Liver (tissue), 9 donors: ENCODE results near the gene SUPT5H. TPM values are rescaled to one million over a fixed set of nuclear protein-coding genes. Genes with fewer than 3 reads are reported as not detected.

Source experiments
- DNase-seq: peaks from one replicate; pipeline ENCODE4 v3.0.0-alpha.2; 2017; ENCODE audit warnings: low spot score
- H3K27ac ChIP-seq, 2 donors: one replicate each; pipeline ENCODE4 v1.7.0; 2013; ENCODE audit warnings: inconsistent platforms in 2 of 2, low read length in 2 of 2, control low read depth in 1 of 2, low read depth in 1 of 2, mild to moderate bottlenecking in 1 of 2
- H3K27me3 ChIP-seq, 4 donors: one replicate each; pipeline versions ENCODE4 v1.6.1 to v1.7.0; 2013; ENCODE audit warnings: low read length in 3 of 4, inconsistent platforms in 1 of 4, mild to moderate bottlenecking in 1 of 4, moderate library complexity in 1 of 4; ENCODE audit not compliant: control insufficient read depth in 4 of 4, insufficient read depth in 4 of 4
- H3K36me3 ChIP-seq, 4 donors: one replicate each; pipeline versions ENCODE4 v1.6.1 to v1.7.0; 2013; ENCODE audit warnings: low read length in 3 of 4, mild to moderate bottlenecking in 3 of 4, low read depth in 1 of 4, moderate library complexity in 1 of 4; ENCODE audit not compliant: control insufficient read depth in 4 of 4, insufficient read depth in 3 of 4
- H3K4me1 ChIP-seq, 4 donors: one replicate each; pipeline versions ENCODE4 v1.6.1 to v1.7.0; 2013; ENCODE audit warnings: low read length in 3 of 4, mild to moderate bottlenecking in 3 of 4, moderate library complexity in 1 of 4; ENCODE audit not compliant: control insufficient read depth in 4 of 4, insufficient read depth in 4 of 4
- H3K4me3 ChIP-seq, 3 donors: one replicate each; pipeline versions ENCODE4 v1.6.1 to v1.7.0; 2013; ENCODE audit warnings: low read length in 3 of 3, control low read depth in 1 of 3, low read depth in 1 of 3, mild to moderate bottlenecking in 1 of 3
- H3K9ac ChIP-seq, 2 donors: one replicate each; pipeline ENCODE4 v1.7.0; 2013; ENCODE audit warnings: low read length in 2 of 2, mild to moderate bottlenecking in 2 of 2, moderate library complexity in 2 of 2, control low read depth in 1 of 2, low read depth in 1 of 2
- H3K9me3 ChIP-seq, 4 donors: one replicate each; pipeline versions ENCODE4 v1.6.1 to v1.7.0; 2013; ENCODE audit warnings: low read length in 3 of 4; ENCODE audit not compliant: control insufficient read depth in 4 of 4
- EGR1 ChIP-seq, 2 donors: IDR thresholded peaks; 2 replicates each; pipeline ENCODE4 v1.6.1; 2016 to 2018; ENCODE audit warnings: antibody characterized with exemption in 2 of 2, low read depth in 2 of 2
- FOXA1 ChIP-seq: IDR thresholded peaks from 2 replicates; pipeline ENCODE4 v1.6.1; 2016; ENCODE audit warnings: antibody characterized with exemption
- FOXA2 ChIP-seq: IDR thresholded peaks from 2 replicates; pipeline ENCODE4 v1.6.1; 2016; ENCODE audit warnings: antibody characterized with exemption
- GABPA ChIP-seq, 2 donors: IDR thresholded peaks in 1 of 2; conservative IDR thresholded peaks in 1 of 2; 2 replicates each; pipeline ENCODE4 v1.6.1; 2016; ENCODE audit warnings: antibody characterized with exemption in 2 of 2, mild to moderate bottlenecking in 1 of 2, moderate library complexity in 1 of 2
- HNF4A ChIP-seq, 2 donors: conservative IDR thresholded peaks; 2 replicates each; pipeline ENCODE4 v1.6.1; 2016; ENCODE audit warnings: antibody characterized with exemption in 2 of 2, mild to moderate bottlenecking in 2 of 2
- HNF4G ChIP-seq: IDR thresholded peaks from 2 replicates; pipeline ENCODE4 v1.6.1; 2016; ENCODE audit warnings: antibody characterized with exemption
- JUND ChIP-seq, 2 donors: IDR thresholded peaks; 2 replicates each; pipeline ENCODE4 v1.6.1; 2016; ENCODE audit warnings: antibody characterized with exemption in 2 of 2
- NR2F2 ChIP-seq: IDR thresholded peaks from 2 replicates; pipeline ENCODE4 v1.6.1; 2016; ENCODE audit warnings: antibody characterized with exemption
- RAD21 ChIP-seq, 2 donors: IDR thresholded peaks; 2 replicates each; pipeline ENCODE4 v1.6.1; 2016; ENCODE audit warnings: antibody characterized with exemption in 2 of 2, mild to moderate bottlenecking in 2 of 2
- RXRA ChIP-seq, 2 donors: IDR thresholded peaks; 2 replicates each; pipeline ENCODE4 v1.6.1; 2017 to 2018; ENCODE audit warnings: antibody characterized with exemption in 2 of 2, mild to moderate bottlenecking in 1 of 2
- SP1 ChIP-seq: IDR thresholded peaks from 2 replicates; pipeline ENCODE4 v1.6.1; 2018; ENCODE audit warnings: antibody characterized with exemption, mild to moderate bottlenecking
- TAF1 ChIP-seq: conservative IDR thresholded peaks from 2 replicates; pipeline ENCODE4 v1.6.1; 2016; ENCODE audit warnings: antibody characterized with exemption, mild to moderate bottlenecking
- YY1 ChIP-seq: IDR thresholded peaks from 2 replicates; pipeline ENCODE4 v1.6.1; 2016; ENCODE audit warnings: antibody characterized with exemption, mild to moderate bottlenecking
- WGBS: extraction: QIAGEN DNeasy Blood & Tissue Kit; methylation state at CpG from one replicate; pipeline ENCODE4 v1.1.7; 2013; 5-methylcytosine and 5-hydroxymethylcytosine counted together
- polyA plus RNA-seq, 2 donors: library from polyadenylated mRNA; stranded (reverse) in 1 of 2; unstranded in 1 of 2; fragments of 200-250 nt in 1 of 2; fragments of >200 nt in 1 of 2; fragmentation: Nextera tagmentation in 1 of 2; extraction: Ambion mirVana in 1 of 2; gene quantifications; one replicate each; pipeline versions ENCODE4 v1.2.1 to v1.2.3, GENCODE V29; 2013 to 2015
- total RNA-seq, 2 donors: library from RNA; depleted of rRNA; stranded (reverse); fragments of >200 nt; gene quantifications; one replicate each; pipeline ENCODE4 v1.2.3, GENCODE V29; 2014
- TF ChIP-seq, protein P1 (sequence below): IDR thresholded peaks from 2 replicates; pipeline ENCODE4 v1.6.1; 2016; ENCODE audit warnings: antibody characterized with exemption
- TF ChIP-seq, protein P2 (sequence below): fragments of 150-350 bp; IDR thresholded peaks from 2 replicates; pipeline ENCODE4 v1.5.1; 2017; ENCODE audit warnings: improper control_type of control experiment, low read depth, low read length; ENCODE audit not compliant: missing input control
- TF ChIP-seq, protein P3 (sequence below): IDR thresholded peaks from 2 replicates; pipeline ENCODE4 v1.6.1; 2016; ENCODE audit warnings: antibody characterized with exemption, mild to moderate bottlenecking
- TF ChIP-seq, protein P4 (sequence below): IDR thresholded peaks from 2 replicates; pipeline ENCODE4 v1.6.1; 2016; ENCODE audit warnings: antibody characterized with exemption
- TF ChIP-seq, protein P5 (sequence below): IDR thresholded peaks from 2 replicates; pipeline ENCODE4 v1.6.1; 2016; ENCODE audit warnings: antibody characterized with exemption
- donor health status: healthy.
- donor health status: healthy.
- donor health status: healthy.
- donor health status: healthy.
- donor health status: healthy.

Gene SUPT5H
- total and polyA plus RNA-seq, 4 donors: 19.3 to 52.5 (median 45.2) TPM

DNA sequence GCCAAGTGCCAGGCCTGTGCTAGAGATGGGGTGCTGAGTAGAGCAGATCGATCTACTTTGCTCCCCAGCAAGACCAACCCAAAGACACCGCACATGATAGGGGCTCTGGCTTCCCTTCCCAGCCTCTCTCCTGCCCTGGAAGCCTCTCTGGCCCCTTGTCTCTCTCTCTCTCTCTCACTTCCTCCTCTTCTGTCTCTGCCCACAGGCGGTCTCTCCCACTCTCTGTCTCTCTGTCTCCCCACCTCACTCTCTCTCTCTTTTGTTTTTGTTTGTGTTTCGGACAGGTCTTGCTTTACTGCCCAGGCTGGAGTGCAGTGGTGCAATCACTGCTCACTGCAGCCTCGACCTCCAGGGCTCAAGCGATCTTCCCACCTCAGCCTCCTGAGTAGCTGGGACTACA, 70.9 kb downstream of the SUPT5H start:
- peaks cover 0 to 2% (median 0%) of the 10 kb centered on the region in 4 donors for H3K9me3 ChIP-seq
- 46% methylated on average over 6 of the region's 6 CpGs for WGBS
- no peak overlapping the region for H3K9ac ChIP-seq
- H3K4me3 ChIP-seq: no peak overlapping the region
- H3K36me3 ChIP-seq: no peaks in the 10 kb centered on the region
- H3K4me1 ChIP-seq: peaks cover 5 to 12% (median 7%) of the 10 kb centered on the region in 4 donors
- no peak overlapping the region for H3K27ac ChIP-seq
- TF ChIP-seq SP1: no peak
- no peak for TF ChIP-seq FOXA2
- no peak for TF ChIP-seq FOXA1
- TF ChIP-seq, protein P1, sequence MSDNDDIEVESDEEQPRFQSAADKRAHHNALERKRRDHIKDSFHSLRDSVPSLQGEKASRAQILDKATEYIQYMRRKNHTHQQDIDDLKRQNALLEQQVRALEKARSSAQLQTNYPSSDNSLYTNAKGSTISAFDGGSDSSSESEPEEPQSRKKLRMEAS: no peak
- no peak for TF ChIP-seq HNF4A (conservative IDR thresholded peaks at IDR 0.05)
- TF ChIP-seq RAD21 (IDR thresholded peaks at IDR 0.05): no peak
- TF ChIP-seq, protein P2, sequence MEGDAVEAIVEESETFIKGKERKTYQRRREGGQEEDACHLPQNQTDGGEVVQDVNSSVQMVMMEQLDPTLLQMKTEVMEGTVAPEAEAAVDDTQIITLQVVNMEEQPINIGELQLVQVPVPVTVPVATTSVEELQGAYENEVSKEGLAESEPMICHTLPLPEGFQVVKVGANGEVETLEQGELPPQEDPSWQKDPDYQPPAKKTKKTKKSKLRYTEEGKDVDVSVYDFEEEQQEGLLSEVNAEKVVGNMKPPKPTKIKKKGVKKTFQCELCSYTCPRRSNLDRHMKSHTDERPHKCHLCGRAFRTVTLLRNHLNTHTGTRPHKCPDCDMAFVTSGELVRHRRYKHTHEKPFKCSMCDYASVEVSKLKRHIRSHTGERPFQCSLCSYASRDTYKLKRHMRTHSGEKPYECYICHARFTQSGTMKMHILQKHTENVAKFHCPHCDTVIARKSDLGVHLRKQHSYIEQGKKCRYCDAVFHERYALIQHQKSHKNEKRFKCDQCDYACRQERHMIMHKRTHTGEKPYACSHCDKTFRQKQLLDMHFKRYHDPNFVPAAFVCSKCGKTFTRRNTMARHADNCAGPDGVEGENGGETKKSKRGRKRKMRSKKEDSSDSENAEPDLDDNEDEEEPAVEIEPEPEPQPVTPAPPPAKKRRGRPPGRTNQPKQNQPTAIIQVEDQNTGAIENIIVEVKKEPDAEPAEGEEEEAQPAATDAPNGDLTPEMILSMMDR: no peak
- TF ChIP-seq TAF1: no peak
- no peak for TF ChIP-seq GABPA (IDR thresholded peaks at IDR 0.05 in 1 of 2, conservative IDR thresholded peaks at IDR 0.05 in 1 of 2)
- TF ChIP-seq, protein P3, sequence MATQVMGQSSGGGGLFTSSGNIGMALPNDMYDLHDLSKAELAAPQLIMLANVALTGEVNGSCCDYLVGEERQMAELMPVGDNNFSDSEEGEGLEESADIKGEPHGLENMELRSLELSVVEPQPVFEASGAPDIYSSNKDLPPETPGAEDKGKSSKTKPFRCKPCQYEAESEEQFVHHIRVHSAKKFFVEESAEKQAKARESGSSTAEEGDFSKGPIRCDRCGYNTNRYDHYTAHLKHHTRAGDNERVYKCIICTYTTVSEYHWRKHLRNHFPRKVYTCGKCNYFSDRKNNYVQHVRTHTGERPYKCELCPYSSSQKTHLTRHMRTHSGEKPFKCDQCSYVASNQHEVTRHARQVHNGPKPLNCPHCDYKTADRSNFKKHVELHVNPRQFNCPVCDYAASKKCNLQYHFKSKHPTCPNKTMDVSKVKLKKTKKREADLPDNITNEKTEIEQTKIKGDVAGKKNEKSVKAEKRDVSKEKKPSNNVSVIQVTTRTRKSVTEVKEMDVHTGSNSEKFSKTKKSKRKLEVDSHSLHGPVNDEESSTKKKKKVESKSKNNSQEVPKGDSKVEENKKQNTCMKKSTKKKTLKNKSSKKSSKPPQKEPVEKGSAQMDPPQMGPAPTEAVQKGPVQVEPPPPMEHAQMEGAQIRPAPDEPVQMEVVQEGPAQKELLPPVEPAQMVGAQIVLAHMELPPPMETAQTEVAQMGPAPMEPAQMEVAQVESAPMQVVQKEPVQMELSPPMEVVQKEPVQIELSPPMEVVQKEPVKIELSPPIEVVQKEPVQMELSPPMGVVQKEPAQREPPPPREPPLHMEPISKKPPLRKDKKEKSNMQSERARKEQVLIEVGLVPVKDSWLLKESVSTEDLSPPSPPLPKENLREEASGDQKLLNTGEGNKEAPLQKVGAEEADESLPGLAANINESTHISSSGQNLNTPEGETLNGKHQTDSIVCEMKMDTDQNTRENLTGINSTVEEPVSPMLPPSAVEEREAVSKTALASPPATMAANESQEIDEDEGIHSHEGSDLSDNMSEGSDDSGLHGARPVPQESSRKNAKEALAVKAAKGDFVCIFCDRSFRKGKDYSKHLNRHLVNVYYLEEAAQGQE: no peak
- no peak for TF ChIP-seq NR2F2
- no peak for TF ChIP-seq YY1
- no peak for TF ChIP-seq RXRA (IDR thresholded peaks at IDR 0.05)
- no peak for TF ChIP-seq JUND (IDR thresholded peaks at IDR 0.05)
- H3K27me3 ChIP-seq: peaks cover 0 to 15% (median 9%) of the 10 kb centered on the region in 4 donors
- DNase-seq: no peak

DNA sequence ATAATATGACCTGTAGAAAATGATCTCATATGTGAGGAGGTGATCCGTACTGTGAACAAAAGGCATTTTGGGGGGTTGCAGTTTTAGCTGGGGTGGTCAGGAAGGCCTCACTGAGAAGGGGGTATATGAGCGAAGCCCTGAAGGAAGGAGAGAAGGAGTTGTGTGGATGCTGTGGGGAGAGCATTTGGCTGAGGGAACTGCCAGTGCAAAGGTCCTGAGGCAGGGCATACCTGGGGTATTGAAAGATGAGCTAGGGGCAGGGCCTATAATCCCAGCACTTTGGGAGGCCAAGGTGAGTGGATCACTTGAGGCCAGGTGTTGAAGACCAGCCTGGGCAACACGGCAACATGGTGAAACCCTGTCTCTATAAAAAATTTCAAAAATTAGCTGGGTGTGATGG, 72.0 kb downstream of the SUPT5H start:
- Histone ChIP-seq H3K9ac (no peak overlapping the region), H3K4me3 (no peak overlapping the region), H3K9me3 (peaks cover 0 to 2% (median 0%) of the 10 kb centered on the region in 4 donors), H3K27me3 (peaks cover 0 to 15% (median 9%) of the 10 kb centered on the region in 4 donors), H3K4me1 (peaks cover 5 to 12% (median 7%) of the 10 kb centered on the region in 4 donors), H3K36me3 (no peaks in the 10 kb centered on the region), H3K27ac (no peak overlapping the region)
- 73% methylated on average over 3 of the region's 3 CpGs for WGBS
- DNase-seq: no peak
- TF ChIP-seq GABPA (IDR thresholded peaks at IDR 0.05 in 1 of 2, conservative IDR thresholded peaks at IDR 0.05 in 1 of 2) (no peak), JUND (IDR thresholded peaks at IDR 0.05) (no peak), FOXA1 (no peak), HNF4G (no peak), NR2F2 (no peak), FOXA2 (no peak), RAD21 (IDR thresholded peaks at IDR 0.05) (no peak), YY1 (no peak), EGR1 (IDR thresholded peaks at IDR 0.05; ENCODE audit: low read depth in 2 of 2) (no peak), RXRA (IDR thresholded peaks at IDR 0.05) (no peak), HNF4A (conservative IDR thresholded peaks at IDR 0.05) (no peak), TAF1 (no peak)
- TF ChIP-seq, protein P1: no peak
- TF ChIP-seq, protein P3: no peak
- TF ChIP-seq, protein P4, sequence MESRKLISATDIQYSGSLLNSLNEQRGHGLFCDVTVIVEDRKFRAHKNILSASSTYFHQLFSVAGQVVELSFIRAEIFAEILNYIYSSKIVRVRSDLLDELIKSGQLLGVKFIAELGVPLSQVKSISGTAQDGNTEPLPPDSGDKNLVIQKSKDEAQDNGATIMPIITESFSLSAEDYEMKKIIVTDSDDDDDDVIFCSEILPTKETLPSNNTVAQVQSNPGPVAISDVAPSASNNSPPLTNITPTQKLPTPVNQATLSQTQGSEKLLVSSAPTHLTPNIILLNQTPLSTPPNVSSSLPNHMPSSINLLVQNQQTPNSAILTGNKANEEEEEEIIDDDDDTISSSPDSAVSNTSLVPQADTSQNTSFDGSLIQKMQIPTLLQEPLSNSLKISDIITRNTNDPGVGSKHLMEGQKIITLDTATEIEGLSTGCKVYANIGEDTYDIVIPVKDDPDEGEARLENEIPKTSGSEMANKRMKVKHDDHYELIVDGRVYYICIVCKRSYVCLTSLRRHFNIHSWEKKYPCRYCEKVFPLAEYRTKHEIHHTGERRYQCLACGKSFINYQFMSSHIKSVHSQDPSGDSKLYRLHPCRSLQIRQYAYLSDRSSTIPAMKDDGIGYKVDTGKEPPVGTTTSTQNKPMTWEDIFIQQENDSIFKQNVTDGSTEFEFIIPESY: no peak
- TF ChIP-seq, protein P5, sequence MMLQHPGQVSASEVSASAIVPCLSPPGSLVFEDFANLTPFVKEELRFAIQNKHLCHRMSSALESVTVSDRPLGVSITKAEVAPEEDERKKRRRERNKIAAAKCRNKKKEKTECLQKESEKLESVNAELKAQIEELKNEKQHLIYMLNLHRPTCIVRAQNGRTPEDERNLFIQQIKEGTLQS: no peak
